GM08714 (cell line): ENCODE data around the gene CSTF3.
"Not testable (repeated sequence)": the region's sequence is repeated elsewhere in the genome, so short reads cannot be mapped to it uniquely, and the experiment has no call there.

Experiments
- H3K4me3 ChIP-seq: fragments of 200-500 bp; sonication (Bioruptor generic); 2 replicates; pipeline ENCODE4 v1.5.1; 2014; ENCODE audit warnings: mild to moderate bottlenecking, low read length, inconsistent platforms
- ZNF274 ChIP-seq: IDR thresholded peaks from 2 replicates; pipeline ENCODE4 v1.6.1; 2012; ENCODE audit warnings: mild to moderate bottlenecking, low read depth, low read length

CSTF3 gene

GRCh38 chr11:33177676-33178336 is 16.5 kb upstream of the CSTF3 start:
- TF ChIP-seq ZNF274: no peak
- H3K4me3 ChIP-seq: no peak overlapping the region

- not testable (repeated sequence) for H3K4me3 ChIP-seq
Measured at GRCh38 chr11:33176760-33177159, 15.5 kb upstream of the CSTF3 start.

GRCh38 chr11:33172996-33173395 is 11.7 kb upstream of the CSTF3 start:
- no peak overlapping the region for H3K4me3 ChIP-seq
- no peak for TF ChIP-seq ZNF274

GRCh38 chr11:33172345-33172744 is 11.1 kb upstream of the CSTF3 start:
- no peak overlapping the region for H3K4me3 ChIP-seq

GRCh38 chr11:33171251-33171650 is 10.0 kb upstream of the CSTF3 start:
- TF ChIP-seq ZNF274: no peak
- no peak overlapping the region for H3K4me3 ChIP-seq

More at GRCh38 chr11:33172345-33172744, 11.1 kb upstream of the CSTF3 start:
- no peak for TF ChIP-seq ZNF274

GRCh38 chr11:33168709-33169200 is 7.5 kb upstream of the CSTF3 start:
- H3K4me3 ChIP-seq: no peak overlapping the region
- TF ChIP-seq ZNF274: no peak

GRCh38 chr11:33162831-33163230 is 1.6 kb upstream of the CSTF3 start:
- TF ChIP-seq ZNF274: no peak
- H3K4me3 ChIP-seq: no peak overlapping the region; the same call in 1 of the 2 replicates

GRCh38 chr11:33160587-33160986 is 693 bp downstream of the CSTF3 start:
- H3K4me3 ChIP-seq: peak overlapping the region; percentile 91
- no peak for TF ChIP-seq ZNF274

GRCh38 chr11:33160136-33160535 is 1.1 kb downstream of the CSTF3 start:
- no peak for TF ChIP-seq ZNF274
- peak overlapping the region; percentile 91 for H3K4me3 ChIP-seq

GRCh38 chr11:33159378-33159867 is 1.9 kb downstream of the CSTF3 start:
- peak overlapping the region; percentile 91 for H3K4me3 ChIP-seq

GRCh38 chr11:33158596-33159275 is 2.5 kb downstream of the CSTF3 start:
- no peak for TF ChIP-seq ZNF274
- H3K4me3 ChIP-seq: peak overlapping the region; percentile 12

GRCh38 chr11:33157103-33158027 is 3.9 kb downstream of the CSTF3 start:
- TF ChIP-seq ZNF274: no peak
- no peak overlapping the region for H3K4me3 ChIP-seq

- H3K4me3 ChIP-seq: no peak overlapping the region
- TF ChIP-seq ZNF274: no peak
Measured at GRCh38 chr11:33151399-33151798, 9.9 kb downstream of the CSTF3 start.

GRCh38 chr11:33147559-33147958 is 13.7 kb downstream of the CSTF3 start:
- no peak overlapping the region for H3K4me3 ChIP-seq
- no peak for TF ChIP-seq ZNF274

GRCh38 chr11:33135768-33136443 is 25.4 kb downstream of the CSTF3 start:
- no peak overlapping the region for H3K4me3 ChIP-seq
- TF ChIP-seq ZNF274: no peak
